Osteoblast (primary cell): Measurements from ENCODE around the gene SLC12A5. TPM values are rescaled to one million over a fixed set of nuclear protein-coding genes. Genes with fewer than 3 reads are reported as not detected.

ENCODE experiments used
- DNase-seq: peaks from one replicate; pipeline ENCODE4 v3.0.0; 2011; ENCODE audit warnings: low spot score, mixed read lengths; ENCODE audit not compliant: insufficient read length; ENCODE audit errors: missing footprints
- H2AFZ ChIP-seq: 2 replicates; pipeline ENCODE4 v1.6.0; 2011; ENCODE audit warnings: mild to moderate bottlenecking, low read length
- H3K27ac ChIP-seq: 2 replicates; pipeline ENCODE4 v1.5.1; 2011; ENCODE audit warnings: mild to moderate bottlenecking, low read depth, low read length, moderate library complexity
- H3K27me3 ChIP-seq: 2 replicates; pipeline ENCODE4 v1.6.0; 2012; ENCODE audit warnings: mild to moderate bottlenecking, control low read depth, inconsistent platforms, low read length, moderate library complexity; ENCODE audit not compliant: insufficient read depth
- H3K36me3 ChIP-seq: 2 replicates; pipeline ENCODE4 v1.5.1; 2011; ENCODE audit warnings: mild to moderate bottlenecking, low read length, control low read depth, moderate library complexity; ENCODE audit not compliant: insufficient read depth
- H3K4me1 ChIP-seq: 2 replicates; pipeline ENCODE4 v1.5.1; 2011; ENCODE audit warnings: mild to moderate bottlenecking, low read length, control low read depth, moderate library complexity; ENCODE audit not compliant: insufficient read depth
- H3K4me2 ChIP-seq: 2 replicates; pipeline ENCODE4 v1.6.0; 2011; ENCODE audit warnings: mild to moderate bottlenecking, low read length; ENCODE audit not compliant: insufficient read depth
- H3K4me3 ChIP-seq: fragments of 200-600 bp; sonication (generic); 3 replicates; pipeline ENCODE4 v1.5.1; 2012; ENCODE audit warnings: mild to moderate bottlenecking, low read length, inconsistent platforms; ENCODE audit not compliant: insufficient read depth
- H3K79me2 ChIP-seq: 2 replicates; pipeline ENCODE4 v1.6.0; 2012; ENCODE audit warnings: mild to moderate bottlenecking, low read length, control low read depth, inconsistent platforms; ENCODE audit not compliant: insufficient read depth
- H3K9me3 ChIP-seq: 2 replicates; pipeline ENCODE4 v1.5.1; 2011; ENCODE audit warnings: low read depth, low read length, control low read depth
- H4K20me1 ChIP-seq: 2 replicates; pipeline ENCODE4 v1.6.0; 2012; ENCODE audit warnings: mild to moderate bottlenecking, low read length, control low read depth; ENCODE audit not compliant: insufficient read depth
- CTCF ChIP-seq: IDR thresholded peaks from 2 replicates; pipeline ENCODE4 v1.5.1; 2011; ENCODE audit warnings: mild to moderate bottlenecking, low read depth, low read length, moderate library complexity; ENCODE audit errors: extremely low read depth
- total RNA-seq: library from RNA; depleted of rRNA; stranded (reverse); fragments of >200 nt; gene quantifications from 2 replicates; pipeline ENCODE4 v1.2.3, GENCODE V29; 2012

SLC12A5 gene
- total RNA-seq, 1 donor = under 0.01 TPM

- Histone ChIP-seq H3K27me3 (peaks cover 11% of the 10 kb centered on the region), H3K4me2 (no peak overlapping the region), H3K4me1 (peaks cover 6% of the 10 kb centered on the region), H3K4me3 (no peak overlapping the region), H3K9me3 (no peaks in the 10 kb centered on the region), H3K36me3 (peaks cover 64% of the 10 kb centered on the region), H3K27ac (no peak overlapping the region), H2AFZ (no peak overlapping the region), H4K20me1 (peaks cover 67% of the 10 kb centered on the region), H3K79me2 (no peaks in the 10 kb centered on the region)
- no peak for DNase-seq
- no peak for TF ChIP-seq CTCF
These were observed 33.1 kb downstream of the SLC12A5 start for GRCh38 chr20:46062151-46062550.

GRCh38 chr20:46062621-46063020 lies 33.6 kb downstream of the SLC12A5 start:
- TF ChIP-seq CTCF = no peak
- Histone ChIP-seq H3K27ac (no peak overlapping the region), H3K4me2 (no peak overlapping the region), H3K79me2 (no peaks in the 10 kb centered on the region), H3K9me3 (no peaks in the 10 kb centered on the region), H3K4me1 (peaks cover 6% of the 10 kb centered on the region), H4K20me1 (peaks cover 64% of the 10 kb centered on the region), H2AFZ (no peak overlapping the region), H3K4me3 (no peak overlapping the region), H3K36me3 (peaks cover 66% of the 10 kb centered on the region), H3K27me3 (peaks cover 6% of the 10 kb centered on the region)
- no peak for DNase-seq

GRCh38 chr20:46063151-46063550 lies 34.1 kb downstream of the SLC12A5 start:
- Histone ChIP-seq H4K20me1 (peaks cover 58% of the 10 kb centered on the region), H3K36me3 (peaks cover 72% of the 10 kb centered on the region)

GRCh38 chr20:46063652-46064054 lies 34.6 kb downstream of the SLC12A5 start:
- Histone ChIP-seq H2AFZ (no peak overlapping the region), H3K9me3 (no peaks in the 10 kb centered on the region), H3K4me3 (no peak overlapping the region), H3K79me2 (no peaks in the 10 kb centered on the region), H4K20me1 (peaks cover 56% of the 10 kb centered on the region), H3K36me3 (peaks cover 77% of the 10 kb centered on the region), H3K27ac (no peak overlapping the region), H3K4me2 (no peak overlapping the region), H3K27me3 (no peaks in the 10 kb centered on the region), H3K4me1 (no peaks in the 10 kb centered on the region)
- DNase-seq = no peak
- no peak for TF ChIP-seq CTCF

More at GRCh38 chr20:46063151-46063550, 34.1 kb downstream of the SLC12A5 start:
- no peak for TF ChIP-seq CTCF
- H3K4me2 ChIP-seq = no peak overlapping the region
- H3K4me3 ChIP-seq = no peak overlapping the region
- H3K4me1 ChIP-seq = peaks cover 3% of the 10 kb centered on the region
- H2AFZ ChIP-seq = no peak overlapping the region
- DNase-seq = no peak
- H3K9me3 ChIP-seq = no peaks in the 10 kb centered on the region
- no peaks in the 10 kb centered on the region for H3K79me2 ChIP-seq
- H3K27me3 ChIP-seq = peaks cover 1% of the 10 kb centered on the region
- no peak overlapping the region for H3K27ac ChIP-seq
